Osteocyte (in vitro differentiated cells): ENCODE data around the gene RPL5. TPM values are rescaled to one million over a fixed set of nuclear protein-coding genes. Genes with fewer than 3 reads are reported as not detected.

ENCODE experiments used
- DNase-seq: peaks from one replicate; pipeline ENCODE4 v3.0.0; 2021; ENCODE audit warnings: mixed read lengths; ENCODE audit not compliant: unreplicated experiment; ENCODE audit errors: extremely low spot score
- H3K27ac Mint-ChIP-seq: one replicate; pipeline ENCODE4 v1.8.0; 2021; ENCODE audit warnings: mild to moderate bottlenecking, mixed read lengths; ENCODE audit not compliant: unreplicated experiment
- H3K27me3 Mint-ChIP-seq: one replicate; pipeline ENCODE4 v1.8.0; 2021; ENCODE audit warnings: mixed read lengths; ENCODE audit not compliant: unreplicated experiment
- H3K36me3 Mint-ChIP-seq: one replicate; pipeline ENCODE4 v1.8.0; 2021; ENCODE audit warnings: mixed read lengths; ENCODE audit not compliant: unreplicated experiment
- H3K4me1 Mint-ChIP-seq: one replicate; pipeline ENCODE4 v1.8.0; 2021; ENCODE audit warnings: mixed read lengths; ENCODE audit not compliant: unreplicated experiment
- H3K4me3 Mint-ChIP-seq: one replicate; pipeline ENCODE4 v1.8.0; 2021; ENCODE audit warnings: mild to moderate bottlenecking, moderate library complexity, mixed read lengths; ENCODE audit not compliant: unreplicated experiment
- H3K9me3 Mint-ChIP-seq: one replicate; pipeline ENCODE4 v1.8.0; 2021; ENCODE audit warnings: mixed read lengths; ENCODE audit not compliant: unreplicated experiment
- total RNA-seq: library from RNA; stranded (reverse); gene quantifications from 2 replicates; pipeline ENCODE4 v1.2.1, GENCODE V29; 2021
- TF ChIP-seq, protein P1 (sequence below): fragments of 200-600 bp; sonication (generic); IDR thresholded peaks from 2 replicates; pipeline ENCODE4 v1.5.0; 2021; ENCODE audit warnings: antibody characterized with exemption, mild to moderate bottlenecking, moderate library complexity

RPL5 gene
- total RNA-seq, 1 donor from 2014 or later: 883 TPM

DNA sequence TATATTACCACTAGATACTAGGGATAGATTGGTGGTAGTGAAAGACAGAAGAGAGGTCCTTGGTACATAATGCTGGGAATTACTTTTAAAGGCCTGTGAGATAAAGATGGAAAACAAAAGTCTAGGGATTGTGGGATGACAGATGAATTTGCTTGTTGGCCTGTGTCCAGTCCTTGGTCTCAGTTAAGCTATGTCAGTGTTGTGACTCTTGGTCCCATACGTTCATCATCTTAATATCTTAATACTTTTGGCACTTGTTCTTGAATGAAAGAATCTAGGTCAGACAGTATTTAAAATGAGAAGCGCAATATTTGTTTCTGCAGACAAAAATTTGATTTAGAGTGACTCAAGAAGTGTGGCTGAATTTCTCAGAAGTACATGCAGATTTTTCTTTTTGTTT, 7.6 kb downstream of the RPL5 start:
- Mint-ChIP-seq H3K9me3 (no peaks in the 10 kb centered on the region), H3K27me3 (no peaks in the 10 kb centered on the region), H3K4me1 (peaks cover 35% of the 10 kb centered on the region), H3K36me3 (peaks cover 81% of the 10 kb centered on the region), H3K4me3 (no peak overlapping the region), H3K27ac (no peak overlapping the region)
- TF ChIP-seq, protein P1, sequence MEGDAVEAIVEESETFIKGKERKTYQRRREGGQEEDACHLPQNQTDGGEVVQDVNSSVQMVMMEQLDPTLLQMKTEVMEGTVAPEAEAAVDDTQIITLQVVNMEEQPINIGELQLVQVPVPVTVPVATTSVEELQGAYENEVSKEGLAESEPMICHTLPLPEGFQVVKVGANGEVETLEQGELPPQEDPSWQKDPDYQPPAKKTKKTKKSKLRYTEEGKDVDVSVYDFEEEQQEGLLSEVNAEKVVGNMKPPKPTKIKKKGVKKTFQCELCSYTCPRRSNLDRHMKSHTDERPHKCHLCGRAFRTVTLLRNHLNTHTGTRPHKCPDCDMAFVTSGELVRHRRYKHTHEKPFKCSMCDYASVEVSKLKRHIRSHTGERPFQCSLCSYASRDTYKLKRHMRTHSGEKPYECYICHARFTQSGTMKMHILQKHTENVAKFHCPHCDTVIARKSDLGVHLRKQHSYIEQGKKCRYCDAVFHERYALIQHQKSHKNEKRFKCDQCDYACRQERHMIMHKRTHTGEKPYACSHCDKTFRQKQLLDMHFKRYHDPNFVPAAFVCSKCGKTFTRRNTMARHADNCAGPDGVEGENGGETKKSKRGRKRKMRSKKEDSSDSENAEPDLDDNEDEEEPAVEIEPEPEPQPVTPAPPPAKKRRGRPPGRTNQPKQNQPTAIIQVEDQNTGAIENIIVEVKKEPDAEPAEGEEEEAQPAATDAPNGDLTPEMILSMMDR: no peak
- no peak for DNase-seq

- Mint-ChIP-seq H3K27ac (no peak overlapping the region), H3K27me3 (no peaks in the 10 kb centered on the region), H3K4me3 (no peak overlapping the region), H3K4me1 (peaks cover 25% of the 10 kb centered on the region), H3K36me3 (peaks cover 71% of the 10 kb centered on the region), H3K9me3 (no peaks in the 10 kb centered on the region)
- TF ChIP-seq, protein P1: no peak
- DNase-seq: no peak
These were observed 8.8 kb downstream of the RPL5 start for GRCh38 chr1:92840600-92840999.

GRCh38 chr1:92842082-92843045, 10.5 kb downstream of the RPL5 start:
- Mint-ChIP-seq H3K36me3 (peaks cover 58% of the 10 kb centered on the region), H3K4me3 (no peak overlapping the region), H3K9me3 (no peaks in the 10 kb centered on the region), H3K27ac (no peak overlapping the region), H3K27me3 (no peaks in the 10 kb centered on the region), H3K4me1 (peaks cover 13% of the 10 kb centered on the region)
- TF ChIP-seq, protein P1: no peak
- DNase-seq: no peak

GRCh38 chr1:92843046-92843423, 11.2 kb downstream of the RPL5 start:
- TF ChIP-seq, protein P1: no peak
- peaks cover 7% of the 10 kb centered on the region for H3K4me1 Mint-ChIP-seq
- no peak for DNase-seq
- no peak overlapping the region for H3K4me3 Mint-ChIP-seq
- peaks cover 53% of the 10 kb centered on the region for H3K36me3 Mint-ChIP-seq
- H3K9me3 Mint-ChIP-seq: no peaks in the 10 kb centered on the region
- no peak overlapping the region for H3K27ac Mint-ChIP-seq
- H3K27me3 Mint-ChIP-seq: no peaks in the 10 kb centered on the region
